GM12872 (cell line): ENCODE results near the gene MACROD2.

Experiments
- TF ChIP-seq, protein P1 (sequence below): IDR thresholded peaks from 3 replicates; pipeline ENCODE4 v1.5.1; 2011; ENCODE audit warnings: low read depth, mild to moderate bottlenecking, low read length, moderate library complexity; ENCODE audit not compliant: insufficient read depth

MACROD2 gene

DNA sequence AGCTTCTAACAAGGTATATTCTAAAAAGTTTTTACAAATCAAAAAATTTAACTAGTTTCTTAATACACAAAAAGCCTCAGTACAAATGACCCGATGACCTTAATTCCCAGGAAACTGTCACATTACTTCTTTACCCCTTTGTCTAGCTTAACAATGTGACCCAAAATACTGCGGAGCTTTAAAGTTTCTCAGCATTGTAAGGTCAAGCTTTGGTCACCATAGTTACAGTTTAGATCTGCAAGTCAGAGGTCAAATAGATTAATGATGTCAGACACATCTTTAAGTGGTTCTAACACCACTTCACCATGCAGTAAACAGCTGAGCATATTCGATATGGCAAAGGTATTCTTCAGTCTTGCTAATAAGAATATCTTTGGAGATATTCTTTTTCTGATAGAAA is 378.9 kb downstream of the MACROD2 start:
- TF ChIP-seq, protein P1, sequence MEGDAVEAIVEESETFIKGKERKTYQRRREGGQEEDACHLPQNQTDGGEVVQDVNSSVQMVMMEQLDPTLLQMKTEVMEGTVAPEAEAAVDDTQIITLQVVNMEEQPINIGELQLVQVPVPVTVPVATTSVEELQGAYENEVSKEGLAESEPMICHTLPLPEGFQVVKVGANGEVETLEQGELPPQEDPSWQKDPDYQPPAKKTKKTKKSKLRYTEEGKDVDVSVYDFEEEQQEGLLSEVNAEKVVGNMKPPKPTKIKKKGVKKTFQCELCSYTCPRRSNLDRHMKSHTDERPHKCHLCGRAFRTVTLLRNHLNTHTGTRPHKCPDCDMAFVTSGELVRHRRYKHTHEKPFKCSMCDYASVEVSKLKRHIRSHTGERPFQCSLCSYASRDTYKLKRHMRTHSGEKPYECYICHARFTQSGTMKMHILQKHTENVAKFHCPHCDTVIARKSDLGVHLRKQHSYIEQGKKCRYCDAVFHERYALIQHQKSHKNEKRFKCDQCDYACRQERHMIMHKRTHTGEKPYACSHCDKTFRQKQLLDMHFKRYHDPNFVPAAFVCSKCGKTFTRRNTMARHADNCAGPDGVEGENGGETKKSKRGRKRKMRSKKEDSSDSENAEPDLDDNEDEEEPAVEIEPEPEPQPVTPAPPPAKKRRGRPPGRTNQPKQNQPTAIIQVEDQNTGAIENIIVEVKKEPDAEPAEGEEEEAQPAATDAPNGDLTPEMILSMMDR = no peak

- TF ChIP-seq, protein P1 = no peak
These were observed 380.2 kb downstream of the MACROD2 start for GRCh38 chr20:14375416-14375985.

DNA sequence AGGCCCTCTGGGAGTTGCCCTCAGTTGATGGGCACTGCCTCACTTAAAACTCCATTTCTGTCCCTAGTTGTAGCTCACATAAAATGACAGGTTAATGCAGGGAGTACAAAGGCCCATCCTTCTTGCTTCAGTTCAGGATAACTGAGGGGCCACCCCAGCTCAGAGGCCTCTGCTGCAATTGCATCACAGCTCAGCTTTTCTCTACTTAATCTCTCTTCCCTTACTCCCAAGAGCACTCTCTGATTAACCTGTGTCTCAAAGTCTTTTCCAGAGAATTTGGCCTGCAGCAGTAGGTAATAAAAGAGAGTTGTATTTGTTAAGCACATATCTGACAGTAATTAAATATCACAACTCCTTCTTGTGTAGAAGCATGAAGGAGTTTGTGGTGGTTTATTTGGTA is 383.0 kb downstream of the MACROD2 start:
- TF ChIP-seq, protein P1 = no peak

DNA sequence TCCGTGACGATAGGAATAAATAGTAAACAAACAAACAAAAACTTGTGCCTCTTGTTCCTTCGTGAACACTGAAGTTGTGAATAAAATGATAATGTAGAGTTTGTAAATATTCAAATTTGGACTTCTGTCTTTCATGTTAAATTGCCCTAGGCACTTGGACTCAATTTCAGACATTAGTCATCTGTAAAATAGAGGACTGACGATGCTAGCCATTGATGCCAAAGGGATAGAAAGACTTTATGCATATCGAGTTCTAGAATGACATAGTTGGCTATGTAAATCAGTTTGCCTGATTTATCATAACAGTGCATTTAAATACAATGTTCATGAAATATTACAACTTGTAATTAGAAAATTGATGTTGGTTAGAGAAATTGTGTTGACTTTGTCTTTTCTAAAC is 388.0 kb downstream of the MACROD2 start:
- TF ChIP-seq, protein P1 = no peak

- TF ChIP-seq, protein P1 = no peak
These were observed 389.3 kb downstream of the MACROD2 start for GRCh38 chr20:14384416-14385175.

- TF ChIP-seq, protein P1 = no peak
These were observed 389.9 kb downstream of the MACROD2 start for GRCh38 chr20:14385176-14385740.

GRCh38 chr20:14386726-14387125 is 391.4 kb downstream of the MACROD2 start:
- TF ChIP-seq, protein P1 = no peak
